ENCODE data around the gene TOM1. TPM values are rescaled to one million over a fixed set of nuclear protein-coding genes. Genes with fewer than 3 reads are reported as not detected.

Gene TOM1
- total RNA-seq, 4 donors from 2014 or later, result 56.3 to 183 (median 104) TPM

- WGBS, 2 donors (ENCODE audit: low coverage in 1 of 2), result 94 to 95% methylated on average over 3 to 18 of the region's 19 CpGs
- Histone ChIP-seq H3K9me3 (no peaks in the 10 kb centered on the region), H3K36me3 (peaks cover 0 to 5% (median 0%) of the 10 kb centered on the region in 4 donors), H3K27ac (no peak overlapping the region), H3K4me3 (no peak overlapping the region), H3K27me3 (no peaks in the 10 kb centered on the region), H3K4me1 (peaks cover 0 to 10% (median 3%) of the 10 kb centered on the region in 4 donors)
- intact Hi-C loops (cut with DNase I; ENCODE audit: low total_unique reads) (no loop called here), in situ Hi-C loops (cut with MboI; ENCODE audit: low pct_ligation_motif_present in 1 of 4, low pct_unique_long_range_greater_than_20kb in 1 of 4, low sequenced_read_pairs in 3 of 4) (no loop called here)
- TF ChIP-seq EP300 (IDR thresholded peaks at IDR 0.05; ENCODE audit: low read depth), result no peak
- no peak for TF ChIP-seq POLR2A (IDR thresholded peaks at IDR 0.05)
- no peak for TF ChIP-seq CTCF (IDR thresholded peaks at IDR 0.05)
- no peak for TF ChIP-seq POLR2AphosphoS5 (IDR thresholded peaks at IDR 0.05)
- DNase-seq, result no peak
Observed at GRCh38 chr22:35386670-35387288, 87.1 kb downstream of the TOM1 start.

GRCh38 chr22:35390933-35391332 lies 91.2 kb downstream of the TOM1 start:
- intact Hi-C loops (cut with DNase I; ENCODE audit: low total_unique reads), result no loop called here
- no peak for DNase-seq
- Histone ChIP-seq H3K27me3 (no peaks in the 10 kb centered on the region), H3K36me3 (peaks cover 0 to 5% (median 0%) of the 10 kb centered on the region in 4 donors), H3K4me3 (no peak overlapping the region), H3K27ac (no peak overlapping the region), H3K9me3 (no peaks in the 10 kb centered on the region), H3K4me1 (peaks cover 0 to 12% (median 2%) of the 10 kb centered on the region in 4 donors)
- in situ Hi-C loops (cut with MboI; ENCODE audit: low pct_ligation_motif_present in 1 of 4, low pct_unique_long_range_greater_than_20kb in 1 of 4, low sequenced_read_pairs in 3 of 4), result no loop called here
- no peak for TF ChIP-seq EP300 (IDR thresholded peaks at IDR 0.05; ENCODE audit: low read depth)
- TF ChIP-seq POLR2AphosphoS5 (IDR thresholded peaks at IDR 0.05), result no peak
- TF ChIP-seq CTCF (IDR thresholded peaks at IDR 0.05), result no peak
- no peak for TF ChIP-seq POLR2A (IDR thresholded peaks at IDR 0.05)
- 82% methylated on average over 5 of the region's 5 CpGs; no CpG with 5 or more reads in 1 of the 2 donors for WGBS, 2 donors (ENCODE audit: low coverage in 1 of 2)

DNA sequence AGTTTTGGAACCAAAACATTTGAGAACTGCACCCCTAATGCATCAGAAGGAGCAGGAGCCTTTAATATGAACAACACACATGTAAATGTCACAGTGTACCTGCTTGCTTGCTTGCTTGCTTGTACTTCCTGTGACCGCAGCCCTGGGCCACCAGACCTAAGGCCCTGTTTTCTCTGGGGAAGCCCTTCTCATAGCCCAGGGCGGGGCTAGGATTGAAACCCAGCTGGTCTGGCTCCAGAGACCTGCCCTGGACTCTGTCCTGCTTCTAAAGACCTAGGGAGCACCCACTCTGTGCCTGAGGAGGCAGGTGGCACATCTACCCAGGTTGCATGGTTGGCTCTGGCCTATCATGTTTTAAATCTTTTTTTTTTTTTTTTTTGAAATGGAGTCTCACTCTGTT lies 92.7 kb downstream of the TOM1 start:
- no peaks in the 10 kb centered on the region for H3K27me3 ChIP-seq
- peaks cover 0 to 16% (median 3%) of the 10 kb centered on the region in 4 donors for H3K4me1 ChIP-seq
- no peaks in the 10 kb centered on the region for H3K9me3 ChIP-seq
- no peak overlapping the region for H3K4me3 ChIP-seq
- intact Hi-C loops (cut with DNase I; ENCODE audit: low total_unique reads), result no loop called here
- WGBS, 2 donors (ENCODE audit: low coverage in 1 of 2), result 53% methylated on average over 2 of the region's 2 CpGs; no CpG with 5 or more reads in 1 of the 2 donors
- in situ Hi-C loops (cut with MboI; ENCODE audit: low pct_ligation_motif_present in 1 of 4, low pct_unique_long_range_greater_than_20kb in 1 of 4, low sequenced_read_pairs in 3 of 4), result no loop called here
- DNase-seq, result peak; percentile 72
- H3K36me3 ChIP-seq, result peaks cover 0 to 5% (median 0%) of the 10 kb centered on the region in 4 donors
- TF ChIP-seq POLR2AphosphoS5 (IDR thresholded peaks at IDR 0.05), result no peak
- no peak for TF ChIP-seq POLR2A (IDR thresholded peaks at IDR 0.05)
- no peak for TF ChIP-seq EP300 (IDR thresholded peaks at IDR 0.05; ENCODE audit: low read depth)
- TF ChIP-seq CTCF (IDR thresholded peaks at IDR 0.05), result no peak
- peak overlapping the region in 2 of 4 donors; percentile 2 to 9 for H3K27ac ChIP-seq

DNA sequence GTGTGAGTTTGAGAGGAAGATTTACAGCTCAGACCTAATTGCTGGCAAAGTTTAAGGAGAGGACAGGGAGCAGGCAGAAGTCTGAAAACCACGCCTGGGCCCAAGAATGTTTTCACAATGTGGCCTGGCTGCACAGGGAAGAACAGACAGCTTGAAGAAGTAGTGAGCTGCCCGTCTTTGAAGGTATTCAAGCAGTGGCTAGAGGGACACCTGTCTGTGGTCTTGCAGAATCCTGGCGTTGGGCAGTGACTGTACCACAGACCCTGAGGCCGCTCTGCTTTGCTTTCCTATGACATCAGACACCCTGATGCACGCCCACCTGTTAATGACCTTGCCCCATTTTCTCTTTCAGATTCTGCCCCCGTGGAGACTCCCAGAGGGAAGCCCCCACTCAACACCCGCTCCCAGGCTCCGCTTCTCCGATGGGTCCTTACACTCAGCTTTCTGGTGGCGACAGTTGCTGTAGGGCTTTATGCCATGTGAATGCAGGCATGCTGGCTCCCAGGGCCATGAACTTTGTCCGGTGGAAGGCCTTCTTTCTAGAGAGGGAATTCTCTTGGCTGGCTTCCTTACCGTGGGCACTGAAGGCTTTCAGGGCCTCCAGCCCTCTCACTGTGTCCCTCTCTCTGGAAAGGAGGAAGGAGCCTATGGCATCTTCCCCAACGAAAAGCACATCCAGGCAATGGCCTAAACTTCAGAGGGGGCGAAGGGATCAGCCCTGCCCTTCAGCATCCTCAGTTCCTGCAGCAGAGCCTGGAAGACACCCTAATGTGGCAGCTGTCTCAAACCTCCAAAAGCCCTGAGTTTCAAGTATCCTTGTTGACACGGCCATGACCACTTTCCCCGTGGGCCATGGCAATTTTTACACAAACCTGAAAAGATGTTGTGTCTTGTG lies 93.7 kb downstream of the TOM1 start:
- Histone ChIP-seq H3K9me3 (no peaks in the 10 kb centered on the region), H3K27ac (no peak overlapping the region), H3K36me3 (peaks cover 0 to 5% (median 0%) of the 10 kb centered on the region in 4 donors), H3K4me3 (no peak overlapping the region), H3K4me1 (peaks cover 0 to 25% (median 5%) of the 10 kb centered on the region in 4 donors), H3K27me3 (no peaks in the 10 kb centered on the region)
- TF ChIP-seq CTCF (IDR thresholded peaks at IDR 0.05) (no peak), EP300 (IDR thresholded peaks at IDR 0.05; ENCODE audit: low read depth) (no peak), POLR2AphosphoS5 (IDR thresholded peaks at IDR 0.05) (no peak), POLR2A (IDR thresholded peaks at IDR 0.05) (no peak)
- 80% methylated on average over 16 of the region's 16 CpGs; no CpG with 5 or more reads in 1 of the 2 donors for WGBS, 2 donors (ENCODE audit: low coverage in 1 of 2)
- in situ Hi-C loops (cut with MboI; ENCODE audit: low pct_ligation_motif_present in 1 of 4, low pct_unique_long_range_greater_than_20kb in 1 of 4, low sequenced_read_pairs in 3 of 4) (no loop called here), intact Hi-C loops (cut with DNase I; ENCODE audit: low total_unique reads) (no loop called here)
- DNase-seq, result no peak

Measured in transverse colon (tissue), 4 donors.